ENCODE measurements around the gene SYCP1. TPM values are rescaled to one million over a fixed set of nuclear protein-coding genes. Genes with fewer than 3 reads are reported as not detected.

SYCP1 gene
- total and polyA plus RNA-seq, 2 of the 8 experiments (the other 6 are each of a cell fraction or from before 2014, with no cell fraction given): 0.11 to 0.26 TPM

GRCh38 chr1:115035652-115036051 lies 181.0 kb downstream of the SYCP1 start:
- no peak for FAIRE-seq
- Histone ChIP-seq H2AFZ (ENCODE audit: low read length) (no peak overlapping the region), H3K9me3 (ENCODE audit: insufficient read depth in 2 of 2, low read depth in 1 of 2, low read length in 1 of 2) (no peaks in the 10 kb centered on the region), H3K27me3 (replicated peaks in 1 of 4; ENCODE audit: control insufficient read depth in 3 of 4, extremely low read depth in 1 of 4, insufficient read depth in 3 of 4, low read length in 3 of 4) (no peaks in the 10 kb centered on the region), H4K20me1 (replicated peaks in 1 of 2; ENCODE audit: control insufficient read depth in 1 of 2, insufficient read depth in 2 of 2, low read length in 2 of 2) (no peaks in the 10 kb centered on the region), H3K18ac (ENCODE audit: extremely low read depth, low read length) (no peak overlapping the region), H3K14ac (ENCODE audit: insufficient read length) (no peak overlapping the region), H3K23ac (ENCODE audit: insufficient read length) (no peak overlapping the region), H3K23me2 (ENCODE audit: low read depth, low read length) (peaks cover 2% of the 10 kb centered on the region; the same call in 1 of the 2 replicates), H2BK5ac (ENCODE audit: low read depth, low read length) (no peak overlapping the region), H2BK15ac (ENCODE audit: low read length) (no peak overlapping the region), H2BK120ac (replicated peaks; ENCODE audit: low read depth, low read length) (no peak overlapping the region), H4K91ac (replicated peaks; ENCODE audit: insufficient read length, low read length) (no peak overlapping the region), H4K8ac (ENCODE audit: extremely low read depth, insufficient read depth, low read length) (no peak overlapping the region), H3K79me1 (ENCODE audit: low read depth, low read length) (no peaks in the 10 kb centered on the region), H3K4ac (replicated peaks; ENCODE audit: insufficient read length, low read depth, low read length) (no peak overlapping the region), H3K4me1 (replicated peaks in 1 of 4; ENCODE audit: control insufficient read depth in 3 of 4, insufficient read depth in 4 of 4, low read length in 3 of 4) (no peaks in the 10 kb centered on the region), H2BK20ac (ENCODE audit: low read length) (no peak overlapping the region), H4K5ac (ENCODE audit: insufficient read length, low read depth, low read length) (no peak overlapping the region), H3K4me2 (ENCODE audit: insufficient read depth in 1 of 2, low read depth in 2 of 2, low read length in 2 of 2) (no peak overlapping the region), H3K9ac (replicated peaks in 1 of 4; ENCODE audit: extremely low read depth in 1 of 4, low read depth in 3 of 4, low read length in 3 of 4) (no peak overlapping the region), H3K36me3 (ENCODE audit: control insufficient read depth in 2 of 4, insufficient read depth in 4 of 4, low read length in 3 of 4) (no peaks in the 10 kb centered on the region), H3K4me3 (ENCODE audit: extremely low read depth in 1 of 4, insufficient read depth in 2 of 4, low read depth in 3 of 4, low read length in 4 of 4) (no peak overlapping the region), H2AK5ac (ENCODE audit: low read depth, low read length) (no peak overlapping the region; the same call in 1 of the 2 replicates), H3K79me2 (ENCODE audit: control insufficient read depth in 1 of 2, insufficient read depth in 2 of 2, low read length in 2 of 2) (no peaks in the 10 kb centered on the region), H2BK12ac (ENCODE audit: low read depth, low read length) (no peak overlapping the region), H3K27ac (ENCODE audit: low read depth, low read length) (no peak overlapping the region), H3K56ac (replicated peaks; ENCODE audit: insufficient read length, low read depth, low read length) (no peak overlapping the region)
- CTCF ChIA-PET (ENCODE audit: partially characterized antibody): interaction anchor here (1.4 to 13.0 kb wide), 2 partner anchors 17 to 433 kb away, joined by 3 to 106 read pairs; no protein-coding TSS in a partner anchor
- POLR2A ChIA-PET (ENCODE audit: partially characterized antibody): no interaction called here
- DNase-seq (ENCODE audit: low read depth in 1 of 2, low spot score in 2 of 2): no peak
- WGBS, 2 experiments (ENCODE audit: extremely low coverage in 1 of 2, insufficient coverage in 1 of 2, insufficient read length in 1 of 2, insufficient replicate concordance in 2 of 2, low coverage in 1 of 2, low lambda C conversion rate in 2 of 2, missing lambda C conversion rate in 1 of 2): 93% methylated on average over 1 of the region's 1 CpG; no CpG with 5 or more reads in 1 of the 2 experiments
- TF ChIP-seq SIX5 (IDR thresholded peaks at IDR 0.05; ENCODE audit: low read depth, low read length): no peak
- no peak for TF ChIP-seq PHF8 (conservative IDR thresholded peaks at IDR 0.05; ENCODE audit: low read depth, low read length)
- no peak for TF ChIP-seq SAP30 (IDR thresholded peaks at IDR 0.05; ENCODE audit: insufficient read depth, insufficient replicate concordance, low read length)
- no peak for TF ChIP-seq ASH2L (IDR thresholded peaks at IDR 0.05; ENCODE audit: low read length)
- TF ChIP-seq YY1 (IDR thresholded peaks at IDR 0.05; ENCODE audit: low read depth, low read length): no peak
- TF ChIP-seq ZNF274 (IDR thresholded peaks at IDR 0.05; ENCODE audit: borderline replicate concordance, extremely low read depth, low read length): no peak
- TF ChIP-seq RBBP5 (IDR thresholded peaks at IDR 0.05; ENCODE audit: borderline replicate concordance, low read depth, low read length): no peak
- TF ChIP-seq HDAC2 (IDR thresholded peaks at IDR 0.05; ENCODE audit: borderline replicate concordance in 1 of 2, low read depth in 2 of 2, low read length in 2 of 2): no peak
- no peak for TF ChIP-seq SP4 (IDR thresholded peaks at IDR 0.05; ENCODE audit: low read length)
- TF ChIP-seq CEBPB (IDR thresholded peaks at IDR 0.05; ENCODE audit: low read depth, low read length): no peak
- no peak for TF ChIP-seq BRCA1 (IDR thresholded peaks at IDR 0.05; ENCODE audit: low read depth, low read length)
- no peak for TF ChIP-seq JUND (IDR thresholded peaks at IDR 0.05; ENCODE audit: low read length)
